Kidney tubule cell (primary cell): Measurements from ENCODE around the gene SF3B3.
A peak's percentile ranks its signal among the peaks of the same experiment; 100 is the strongest.
"Not testable (repeated sequence)": the region's sequence is repeated elsewhere in the genome, so short reads cannot be mapped to it uniquely, and the experiment has no call there.

Experiments used
- DNase-seq: peaks from one replicate; pipeline ENCODE4 v3.0.0-alpha.2; 2018; ENCODE audit warnings: low spot score

The SF3B3 gene

GRCh38 chr16:70568601-70569237 lies 45.1 kb downstream of the SF3B3 start:
- peak; percentile 58 for DNase-seq

- DNase-seq: no peak
Measured at GRCh38 chr16:70569752-70570151, 46.1 kb downstream of the SF3B3 start.

- no peak for DNase-seq
Measured at GRCh38 chr16:70570967-70571570, 47.5 kb downstream of the SF3B3 start.

GRCh38 chr16:70571623-70572022 lies 48.0 kb downstream of the SF3B3 start:
- DNase-seq: no peak

GRCh38 chr16:70572050-70572925 lies 48.7 kb downstream of the SF3B3 start:
- no peak for DNase-seq

- DNase-seq: no peak
Measured at GRCh38 chr16:70572926-70573270, 49.3 kb downstream of the SF3B3 start.

- peak; percentile 36 for DNase-seq
Measured at GRCh38 chr16:70573451-70574121, 50.0 kb downstream of the SF3B3 start.

- no peak for DNase-seq
Measured at GRCh38 chr16:70574595-70575271, 51.1 kb downstream of the SF3B3 start.

GRCh38 chr16:70575376-70575775 lies 51.8 kb downstream of the SF3B3 start:
- no peak for DNase-seq

GRCh38 chr16:70576431-70577255 lies 53.0 kb downstream of the SF3B3 start:
- peak; percentile 55 for DNase-seq

GRCh38 chr16:70577256-70577698 lies 53.7 kb downstream of the SF3B3 start:
- peak; percentile 83 for DNase-seq

- no peak for DNase-seq
Measured at GRCh38 chr16:70578035-70578434, 54.4 kb downstream of the SF3B3 start.

- DNase-seq: no peak
Measured at GRCh38 chr16:70579248-70579647, 55.6 kb downstream of the SF3B3 start.

- no peak for DNase-seq
Measured at GRCh38 chr16:70579648-70580630, 56.3 kb downstream of the SF3B3 start.

GRCh38 chr16:70582280-70582978 lies 58.8 kb downstream of the SF3B3 start:
- no peak for DNase-seq

- DNase-seq: no peak
Measured at GRCh38 chr16:70586731-70587130, 63.1 kb downstream of the SF3B3 start.

- DNase-seq: no peak
Measured at GRCh38 chr16:70588565-70588964, 64.9 kb downstream of the SF3B3 start.

GRCh38 chr16:70589416-70589815 lies 65.8 kb downstream of the SF3B3 start:
- not testable (repeated sequence) for DNase-seq

GRCh38 chr16:70589998-70590471 lies 66.4 kb downstream of the SF3B3 start:
- DNase-seq: peak; percentile 32
